ENCODE results near the gene CHN2.

Gene CHN2

DNA sequence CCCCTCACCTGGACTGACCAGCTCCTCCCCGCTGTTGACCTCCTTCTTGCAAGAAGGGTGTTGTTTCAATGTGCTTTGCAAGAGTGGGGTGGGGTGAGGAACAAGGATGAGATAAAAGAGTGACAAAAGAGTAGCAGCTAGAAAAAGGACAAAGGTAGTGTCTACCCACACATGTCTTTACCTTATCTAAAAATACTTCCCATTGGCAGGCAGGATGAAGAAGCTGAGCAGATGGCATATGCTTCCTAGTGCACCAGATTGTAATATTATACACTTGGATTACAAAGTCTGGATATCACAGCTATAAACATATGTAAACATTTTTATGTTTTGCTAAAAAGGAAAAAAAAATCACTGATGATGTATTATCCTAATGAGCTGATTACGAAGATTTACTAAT lies 34.5 kb downstream of the CHN2 start:
- no peak for DNase-seq

DNA sequence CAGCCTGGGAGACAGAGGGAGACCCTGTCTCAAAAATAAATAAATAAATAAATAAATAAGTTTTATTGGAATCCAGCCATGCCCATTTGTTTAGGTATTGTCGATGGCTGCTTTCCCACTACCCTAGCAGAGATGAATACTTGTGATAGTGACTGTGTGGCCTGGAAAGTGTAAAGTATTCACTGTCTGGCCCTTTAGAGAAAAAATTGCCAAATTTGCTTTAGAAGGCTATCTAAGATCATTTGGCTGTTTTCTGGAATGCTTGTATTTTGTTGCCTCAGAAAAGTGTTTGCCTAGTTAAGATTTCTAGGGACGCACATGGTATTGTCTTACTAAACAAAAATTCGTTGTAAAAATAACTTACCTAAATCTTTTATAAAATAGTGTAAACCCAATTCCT lies 35.4 kb downstream of the CHN2 start:
- DNase-seq, result no peak

DNA sequence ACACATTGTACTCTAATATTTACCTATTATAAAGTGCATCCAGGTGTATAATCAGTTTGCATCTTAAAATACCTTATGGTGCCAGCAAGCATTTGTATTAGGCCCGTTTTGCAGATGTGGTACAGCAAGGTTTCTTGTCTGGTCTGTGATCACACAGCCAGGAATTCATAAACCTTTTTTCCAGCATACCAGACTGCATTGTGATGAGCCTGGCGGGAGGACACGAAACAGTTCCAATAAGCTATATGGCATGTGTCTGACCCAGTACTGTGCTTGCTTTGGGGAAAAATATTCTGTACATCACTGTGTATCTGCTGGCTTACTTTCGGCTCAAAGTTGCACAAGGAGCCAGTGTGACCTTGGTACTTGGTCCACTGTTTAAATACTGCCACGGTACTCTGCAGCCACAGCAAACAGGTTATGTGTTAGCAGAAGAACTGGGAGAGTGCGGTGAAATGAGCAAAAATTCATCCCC lies 36.3 kb downstream of the CHN2 start:
- no peak for DNase-seq

- no peak for DNase-seq
Measured at GRCh38 chr7:29231671-29232232, 37.2 kb downstream of the CHN2 start.

- no peak for DNase-seq
Measured at GRCh38 chr7:29234438-29234837, 39.9 kb downstream of the CHN2 start.

DNA sequence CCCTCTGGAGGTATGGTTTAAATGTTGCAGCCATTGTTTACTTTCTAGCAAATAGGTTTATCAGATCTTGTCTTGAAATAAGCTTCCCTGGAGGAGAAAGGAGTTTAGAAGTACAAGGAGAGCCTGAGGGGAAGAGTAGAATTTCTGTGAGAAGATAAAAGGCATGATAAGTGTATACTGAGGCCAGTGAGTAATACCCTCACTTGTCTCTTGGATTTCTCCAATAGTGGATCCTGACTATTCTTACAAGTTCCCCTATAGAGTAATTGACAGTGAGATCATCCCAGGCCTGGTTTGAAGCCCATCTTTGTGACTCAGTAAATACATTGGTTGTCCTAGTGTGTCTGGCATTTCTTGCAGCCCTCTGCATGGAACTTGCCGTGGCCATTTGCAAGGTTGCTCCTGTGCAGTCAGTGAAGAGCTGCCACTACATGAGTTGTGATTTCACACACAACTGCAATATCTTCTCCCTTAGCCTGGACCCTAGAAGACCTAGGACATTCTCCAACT lies 41.6 kb downstream of the CHN2 start:
- no peak for DNase-seq

GRCh38 chr7:29236649-29237048 lies 42.1 kb downstream of the CHN2 start:
- no peak for DNase-seq

DNA sequence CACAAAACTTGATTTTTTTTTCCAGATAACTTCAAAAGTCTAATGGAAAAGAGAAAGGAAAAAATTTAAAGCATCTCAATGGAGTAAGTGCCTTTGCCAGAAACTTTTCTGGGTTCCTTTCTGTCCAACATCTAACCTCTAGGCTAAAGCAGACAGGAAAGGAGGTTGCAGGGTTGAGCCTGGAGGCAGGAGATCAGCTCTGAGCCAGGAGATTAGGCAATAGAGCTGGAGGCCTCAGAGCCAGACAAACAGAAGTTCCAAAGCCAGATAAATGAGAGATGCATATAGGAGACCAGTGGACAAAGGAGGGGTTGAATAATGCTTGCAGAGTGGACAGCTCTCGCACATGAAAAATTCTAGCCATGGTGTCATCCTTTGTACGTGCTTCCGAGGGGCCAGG lies 42.9 kb downstream of the CHN2 start:
- no peak for DNase-seq

DNA sequence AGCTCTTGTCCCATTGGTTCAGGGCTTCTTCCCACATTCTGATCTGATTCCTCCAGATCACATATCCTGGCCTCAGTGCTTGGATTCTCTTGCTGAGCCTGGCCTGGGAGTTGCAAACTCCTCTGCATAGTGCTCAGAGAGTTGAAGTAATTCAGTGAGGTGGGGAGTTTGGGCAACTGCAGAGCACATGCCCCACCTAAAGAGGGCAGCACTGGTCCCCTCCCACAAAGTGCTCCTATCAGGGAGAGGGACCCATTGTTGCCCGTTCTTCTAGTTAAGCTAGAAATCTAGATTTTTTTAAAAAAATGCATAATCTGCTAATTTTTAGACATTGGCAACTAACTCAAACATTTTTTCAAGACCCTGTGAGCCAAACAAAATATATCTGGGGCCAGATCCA lies 45.1 kb downstream of the CHN2 start:
- peak in 1 of 2 experiments; percentile 28 for DNase-seq

GRCh38 chr7:29242265-29242664 lies 47.7 kb downstream of the CHN2 start:
- no peak for DNase-seq

- DNase-seq, result peak; percentile 73 to 78
Measured at GRCh38 chr7:29243910-29244655, 49.5 kb downstream of the CHN2 start.

DNA sequence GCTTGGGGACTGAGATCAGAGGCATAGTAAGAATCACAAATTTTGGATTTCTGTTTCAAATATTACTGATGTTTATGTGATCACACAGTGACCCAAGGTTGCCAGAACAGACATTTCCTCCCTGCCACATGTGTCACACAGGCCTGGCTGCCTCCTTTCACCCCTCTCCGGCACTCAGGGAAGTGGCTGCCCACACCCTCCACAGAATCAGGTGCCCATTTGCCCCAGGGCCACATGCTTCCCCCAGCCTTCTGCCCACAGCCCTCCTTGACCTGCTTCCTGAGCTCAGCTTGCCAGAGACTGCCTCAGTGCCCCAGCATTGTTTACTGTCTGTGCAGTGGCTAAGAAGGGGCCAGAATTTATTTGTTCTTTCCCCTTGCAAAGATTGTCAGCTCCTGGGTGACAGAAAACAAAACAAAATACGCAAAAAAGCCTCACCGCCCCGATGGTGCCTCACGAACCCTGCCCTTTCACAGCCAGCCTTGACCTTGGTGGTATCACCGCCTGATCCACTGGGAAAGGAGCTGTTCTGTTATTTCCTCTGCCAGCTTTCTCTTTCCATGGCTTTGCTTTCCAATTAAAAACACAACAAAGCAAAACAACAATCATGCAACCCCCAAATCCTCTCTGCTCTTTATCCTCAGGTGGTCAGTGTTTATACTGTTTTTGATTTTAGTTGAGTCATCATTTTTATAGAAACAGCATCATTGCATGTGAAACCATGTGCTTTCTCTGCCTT lies 52.8 kb downstream of the CHN2 start:
- DNase-seq, result no peak

DNA sequence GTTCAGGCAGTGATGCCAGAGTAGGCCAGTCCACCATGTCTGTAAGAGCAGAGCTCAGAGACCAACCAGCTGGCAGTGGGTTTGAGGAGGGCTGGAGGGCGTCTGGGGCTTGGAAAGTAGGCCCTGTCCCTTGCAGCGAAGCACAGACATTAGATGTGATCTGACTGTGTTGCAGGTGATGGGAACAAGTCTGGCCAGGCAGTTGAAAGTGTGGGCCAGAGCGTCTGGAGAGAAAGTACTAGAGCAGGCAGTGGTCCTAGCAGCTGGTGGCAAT lies 53.3 kb downstream of the CHN2 start:
- no peak for DNase-seq

DNA sequence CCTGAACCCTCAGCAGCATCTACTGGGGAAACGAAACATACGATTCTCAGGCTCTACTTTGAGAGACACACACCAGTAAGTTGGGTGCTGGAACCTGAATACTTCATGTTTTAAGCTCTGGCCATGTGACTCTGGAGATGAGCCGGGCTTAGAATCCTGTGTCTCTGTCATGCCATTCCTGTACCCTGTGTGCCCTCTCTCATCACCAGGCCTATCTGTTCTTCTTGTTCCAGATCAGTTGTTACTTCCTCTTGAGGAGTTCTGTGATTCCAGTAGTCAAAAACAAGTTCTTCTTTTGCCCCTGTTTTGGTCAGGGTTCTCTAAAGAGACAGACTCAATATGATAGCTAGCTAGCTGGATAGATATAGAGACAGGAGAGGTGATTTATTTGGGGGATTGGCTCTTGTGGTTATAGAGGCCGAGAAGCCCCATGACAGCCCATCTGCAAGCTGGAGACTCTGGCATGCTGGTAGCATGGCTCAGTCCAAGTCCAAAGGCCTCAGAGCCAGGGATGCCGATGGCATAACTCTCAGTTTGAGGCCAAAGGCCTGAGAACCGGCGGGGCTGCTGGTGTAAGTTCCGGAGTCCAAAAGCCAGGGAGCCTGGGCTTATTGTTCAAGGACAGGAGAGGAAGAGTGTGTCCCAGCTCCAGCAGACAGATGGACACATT lies 54.3 kb downstream of the CHN2 start:
- DNase-seq, result no peak

GRCh38 chr7:29249383-29249750 lies 54.8 kb downstream of the CHN2 start:
- no peak for DNase-seq

DNA sequence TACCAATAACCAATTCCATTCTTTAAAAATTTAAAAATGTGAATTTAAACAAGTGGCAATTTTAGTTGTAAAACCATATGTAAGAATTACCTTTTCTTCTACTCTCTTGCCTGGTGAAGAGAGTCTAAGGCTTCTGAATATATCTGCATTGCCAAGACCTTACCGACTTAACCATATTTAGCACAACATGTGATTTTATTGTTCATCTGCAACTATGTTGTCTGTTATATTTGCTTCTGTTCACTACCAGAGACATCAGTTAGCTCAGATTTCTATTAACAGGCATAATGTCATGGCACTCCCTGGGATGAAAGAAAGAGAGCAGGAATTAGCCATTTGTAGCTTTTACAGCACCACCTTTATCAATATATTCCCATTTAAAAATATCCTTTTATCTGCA lies 55.3 kb downstream of the CHN2 start:
- no peak for DNase-seq

GRCh38 chr7:29253225-29253624 lies 58.6 kb downstream of the CHN2 start:
- DNase-seq, result no peak

- no peak for DNase-seq
Measured at GRCh38 chr7:29254591-29254990, 60.0 kb downstream of the CHN2 start.

DNA sequence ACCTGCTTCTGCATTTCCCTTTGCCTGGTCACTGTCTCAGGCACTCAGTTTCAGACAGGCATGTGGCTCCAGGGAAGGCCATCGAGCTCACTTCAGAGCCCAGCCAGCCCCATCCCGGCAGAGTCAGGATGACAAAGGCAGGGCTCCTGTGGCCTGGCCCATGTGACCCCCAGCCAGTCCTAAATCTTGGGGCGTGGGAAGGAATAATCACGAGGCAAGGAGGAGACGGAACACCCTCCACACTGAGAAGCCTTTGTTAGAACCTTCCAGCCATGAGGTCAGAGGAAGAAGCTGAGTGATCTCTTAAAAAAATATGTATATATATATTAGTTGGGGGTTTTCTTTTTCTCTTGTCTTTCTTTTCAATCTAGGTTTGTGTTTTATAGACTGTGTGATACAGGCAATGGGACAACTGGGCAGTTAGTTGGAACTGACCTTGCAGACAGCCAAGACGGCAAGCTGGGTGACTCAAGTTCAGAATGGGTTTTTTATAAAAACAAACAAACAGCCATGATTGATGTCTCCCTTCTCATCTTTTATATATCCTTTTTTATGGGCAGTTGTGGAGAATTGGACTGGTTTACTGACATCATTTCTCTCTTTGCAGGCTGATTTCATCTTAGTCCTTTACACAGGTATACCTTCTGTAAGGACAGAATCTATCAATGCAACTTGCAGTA lies 60.8 kb downstream of the CHN2 start:
- no peak for DNase-seq

GRCh38 chr7:29255906-29256692 lies 61.5 kb downstream of the CHN2 start:
- no peak for DNase-seq

DNA sequence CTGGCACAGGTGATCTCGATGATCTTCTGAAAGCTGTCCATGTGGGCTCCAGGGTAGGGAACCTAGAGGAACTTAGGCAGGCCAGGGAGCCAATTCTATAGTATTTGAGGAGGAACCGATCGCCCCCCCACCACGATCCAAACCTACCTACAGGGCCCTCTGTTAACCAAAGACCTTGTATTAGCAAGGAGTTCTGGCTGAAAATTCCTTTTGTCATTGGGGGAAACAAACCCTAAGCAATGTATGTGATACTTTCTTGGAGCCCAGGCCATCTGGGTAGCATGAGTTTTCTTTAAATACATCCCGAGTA lies 62.1 kb downstream of the CHN2 start:
- no peak for DNase-seq

- DNase-seq, result no peak
Measured at GRCh38 chr7:29258951-29259350, 64.4 kb downstream of the CHN2 start.
